GM18858 (cell line): ENCODE results near the gene OR8B8.
A peak's percentile ranks its signal among the peaks of the same experiment; 100 is the strongest.
"Not testable (repeated sequence)": the region's sequence is repeated elsewhere in the genome, so short reads cannot be mapped to it uniquely, and the experiment has no call there.

Experiments
- ATAC-seq: cut with Tn5 transposase; IDR thresholded peaks from one replicate; pipeline ENCODE4 v1.9.1; 2021; ENCODE audit not compliant: unreplicated experiment

Gene OR8B8

GRCh38 chr11:124442442-124442841, 3.1 kb downstream of the OR8B8 start:
- no peak for ATAC-seq

GRCh38 chr11:124441519-124441918, 4.0 kb downstream of the OR8B8 start:
- no peak for ATAC-seq

DNA sequence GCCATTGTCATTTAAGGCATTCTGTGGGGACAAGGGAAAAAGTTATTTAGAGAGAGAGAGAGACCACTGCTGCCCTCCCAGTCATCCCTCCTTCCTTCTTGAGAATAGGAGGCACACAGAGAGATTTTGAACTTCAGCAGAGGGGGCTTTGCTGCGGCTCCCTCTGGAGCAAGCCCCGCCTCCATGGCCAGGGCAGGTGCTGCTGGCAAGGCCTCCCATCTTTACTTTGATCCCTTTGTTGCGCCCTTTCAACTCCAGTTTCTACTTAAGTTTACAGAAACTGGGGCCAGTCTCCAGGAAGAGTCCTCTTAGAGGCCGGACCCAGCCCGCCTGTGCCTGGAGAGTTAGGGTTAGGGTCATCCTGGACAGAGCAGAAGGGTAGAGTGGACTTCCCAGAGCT, 4.4 kb downstream of the OR8B8 start:
- no peak for ATAC-seq

DNA sequence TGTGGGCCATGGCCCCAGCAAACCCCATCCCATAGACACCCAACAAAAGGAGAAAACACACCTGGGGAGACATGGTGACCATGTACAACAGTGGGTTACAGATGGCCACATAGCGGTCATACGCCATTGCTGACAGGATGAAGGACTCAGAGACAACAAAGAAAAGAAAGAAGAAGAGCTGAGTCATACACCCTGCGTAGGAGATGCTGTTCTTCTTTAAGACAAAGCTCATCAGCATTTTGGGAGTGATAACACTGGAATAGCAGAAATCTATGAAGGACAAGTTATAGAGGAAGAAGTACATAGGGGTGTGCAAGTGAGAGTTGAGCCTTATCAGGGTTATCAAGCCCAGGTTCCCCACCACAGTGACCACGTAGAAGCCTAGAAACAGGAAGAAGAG, 4.9 kb downstream of the OR8B8 start:
- ATAC-seq: no peak

GRCh38 chr11:124434699-124435098, 10.8 kb downstream of the OR8B8 start:
- no peak for ATAC-seq

DNA sequence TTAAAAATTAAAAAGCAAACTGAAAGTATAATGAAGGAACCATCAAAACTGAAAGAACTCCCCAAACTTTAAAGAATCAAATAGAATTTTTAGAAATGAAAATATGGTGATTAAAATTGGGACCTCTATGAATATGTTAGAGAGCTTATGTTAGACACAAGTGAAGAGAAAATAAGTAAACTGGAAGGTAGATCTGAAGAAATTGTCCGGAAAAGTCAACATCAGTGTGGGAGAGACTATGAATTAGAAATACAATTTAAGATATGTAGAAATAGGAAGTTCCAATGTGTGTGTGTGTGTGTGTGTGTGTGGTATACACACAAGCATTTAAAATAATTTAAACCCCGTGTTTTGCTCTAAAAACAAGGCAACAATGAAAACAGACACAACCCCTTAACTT, 15.9 kb downstream of the OR8B8 start:
- ATAC-seq: no peak

GRCh38 chr11:124424384-124424921, 21.0 kb downstream of the OR8B8 start, which contains the start of gene OR8B4:
Gene OR8B4 (minus strand): TSS chr11:124424871. CDS start chr11:124424871, 0 bp downstream.
- no peak for ATAC-seq

DNA sequence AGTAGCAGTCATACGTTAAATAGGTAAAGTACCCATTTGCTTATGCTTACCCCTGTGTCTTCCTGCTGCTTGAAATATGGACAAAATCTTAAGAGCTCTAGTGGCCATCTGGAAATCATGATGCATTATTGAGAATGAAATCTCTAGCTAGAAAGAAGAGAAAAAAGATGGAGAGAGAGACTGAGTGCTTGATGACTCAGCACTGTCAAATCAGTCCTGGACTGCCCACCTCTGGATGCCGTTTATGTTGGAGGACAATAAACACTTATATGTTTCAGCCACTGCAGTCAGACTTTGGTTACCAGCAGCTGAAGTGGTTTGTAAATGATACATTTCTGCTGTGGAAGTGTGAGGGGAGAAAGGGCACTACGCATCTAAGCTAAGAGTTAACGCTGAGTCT, 24.5 kb downstream of the OR8B8 start:
- ATAC-seq: no peak

DNA sequence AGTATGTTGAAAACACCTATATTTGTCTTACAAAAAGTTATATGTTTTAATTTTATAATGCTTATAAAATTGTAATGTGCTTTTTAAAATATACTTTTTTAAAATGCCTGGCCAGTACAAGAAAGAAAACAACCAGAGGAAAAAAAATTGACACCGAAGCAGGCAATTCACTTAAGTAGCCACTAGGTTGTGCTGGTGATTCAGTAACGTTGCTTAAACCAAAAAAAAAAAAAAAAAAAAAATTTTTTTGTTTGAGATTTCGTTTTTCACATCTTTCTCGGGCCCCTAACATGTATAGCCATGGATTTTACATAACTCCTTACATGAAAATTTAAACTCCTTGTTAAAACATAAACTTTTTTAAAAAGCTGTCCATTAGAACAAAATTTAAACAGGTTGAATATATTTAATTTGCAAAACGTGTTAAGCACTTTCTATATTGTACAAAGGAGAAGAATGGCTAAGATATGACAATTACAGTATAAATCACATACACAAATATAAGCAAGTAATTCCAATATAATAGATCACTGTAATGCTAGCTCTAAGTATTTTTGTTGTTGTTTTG, 30.1 kb downstream of the OR8B8 start:
- ATAC-seq: no peak

GRCh38 chr11:124409906-124410305, 35.6 kb downstream of the OR8B8 start:
- ATAC-seq: no peak

GRCh38 chr11:124405581-124405980, 39.9 kb downstream of the OR8B8 start:
- ATAC-seq: no peak

- not testable (repeated sequence) for ATAC-seq
Measured at GRCh38 chr11:124403186-124403585, 42.3 kb downstream of the OR8B8 start.

GRCh38 chr11:124402326-124402922, 43.1 kb downstream of the OR8B8 start:
- peak; percentile 66 for ATAC-seq

- ATAC-seq: no peak
Measured at GRCh38 chr11:124398924-124399323, 46.6 kb downstream of the OR8B8 start, which contains the start of gene OR8B3. Gene OR8B3 (minus strand): TSS chr11:124399024. CDS start chr11:124397351, 1,673 bp downstream.

GRCh38 chr11:124396847-124397246, 48.6 kb downstream of the OR8B8 start:
- ATAC-seq: not testable (repeated sequence)

DNA sequence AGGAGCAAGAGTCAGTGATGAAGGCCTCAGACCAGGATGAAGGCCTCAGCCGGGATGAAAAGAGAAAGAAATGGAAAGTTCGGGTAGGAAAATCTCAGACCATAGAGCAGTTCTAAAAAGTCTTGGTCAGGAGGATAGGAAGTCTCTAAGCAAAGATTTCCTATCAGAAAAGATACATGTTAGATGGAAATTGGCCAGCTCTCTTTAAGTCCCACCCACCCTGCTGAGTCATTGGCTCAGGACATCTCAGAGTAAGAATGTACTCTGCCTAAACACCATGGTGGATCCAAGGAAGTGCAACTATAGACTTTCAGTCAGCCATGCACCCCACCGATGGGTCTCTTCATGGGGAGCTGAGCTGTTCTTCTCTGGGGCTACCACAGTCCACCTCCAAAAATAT, 51.1 kb downstream of the OR8B8 start:
- no peak for ATAC-seq
